ENCODE measurements around the gene FBXL20. TPM values are rescaled to one million over a fixed set of nuclear protein-coding genes. Genes with fewer than 3 reads are reported as not detected.
A peak's percentile ranks its signal among the peaks of the same experiment; 100 is the strongest.

Gene FBXL20
- total and polyA plus RNA-seq, 5 donors: 4.0 to 12.4 (median 9.6) TPM

DNA sequence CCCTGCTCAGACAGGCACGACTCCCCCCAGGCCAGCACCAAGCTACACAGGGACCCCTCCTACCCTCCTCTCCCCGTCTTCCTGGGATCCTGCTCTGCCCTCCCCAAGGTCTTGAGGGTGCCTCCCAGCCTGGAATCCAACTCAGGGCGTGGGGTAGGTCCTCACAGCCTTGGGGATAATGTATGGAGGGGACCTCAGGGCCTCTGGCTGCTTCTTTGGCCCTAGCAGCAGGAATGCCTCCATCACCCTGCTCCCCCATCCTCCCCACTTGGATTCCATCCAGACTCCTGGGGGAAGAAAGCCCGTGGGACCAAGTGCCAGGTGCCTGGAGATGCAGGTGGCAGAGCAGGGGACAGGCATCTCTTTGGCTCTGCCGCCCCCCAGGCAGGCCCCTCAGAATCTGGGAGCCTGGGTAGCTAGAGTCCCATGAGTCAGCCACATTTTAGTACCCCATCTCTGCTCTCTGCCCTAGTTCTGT is 164.9 kb downstream of the FBXL20 start:
- WGBS: 55% methylated on average over 5 of the region's 5 CpGs
- Histone ChIP-seq H3K4me3 (ENCODE audit: low read length) (no peak overlapping the region), H3K27ac (ENCODE audit: low read length) (no peak overlapping the region), H3K9me3 (ENCODE audit: control insufficient read depth, low read length) (no peaks in the 10 kb centered on the region), H3K27me3 (ENCODE audit: control insufficient read depth, insufficient read depth) (no peaks in the 10 kb centered on the region), H3K4me1 (ENCODE audit: control insufficient read depth, insufficient read depth, low read length) (no peaks in the 10 kb centered on the region)
- intact Hi-C loops (cut with DNase I): loop anchor here in 3 of 4 donors (5.0 to 10.0 kb wide), 3 partner anchors 72 to 252 kb away; partner anchors contain the start of gene ARL5C (in 1 of the 3)
- DNase-seq: no peak
- ATAC-seq: no peak

- no peaks in the 10 kb centered on the region for H3K27me3 ChIP-seq (ENCODE audit: control insufficient read depth, insufficient read depth)
- intact Hi-C loops (cut with DNase I): loop anchor here in 3 of 4 donors (5.0 to 10.0 kb wide), 3 partner anchors 71 to 251 kb away; partner anchors contain the start of gene ARL5C (in 1 of the 3)
These were observed 165.6 kb downstream of the FBXL20 start for GRCh38 chr17:39235555-39236449.

DNA sequence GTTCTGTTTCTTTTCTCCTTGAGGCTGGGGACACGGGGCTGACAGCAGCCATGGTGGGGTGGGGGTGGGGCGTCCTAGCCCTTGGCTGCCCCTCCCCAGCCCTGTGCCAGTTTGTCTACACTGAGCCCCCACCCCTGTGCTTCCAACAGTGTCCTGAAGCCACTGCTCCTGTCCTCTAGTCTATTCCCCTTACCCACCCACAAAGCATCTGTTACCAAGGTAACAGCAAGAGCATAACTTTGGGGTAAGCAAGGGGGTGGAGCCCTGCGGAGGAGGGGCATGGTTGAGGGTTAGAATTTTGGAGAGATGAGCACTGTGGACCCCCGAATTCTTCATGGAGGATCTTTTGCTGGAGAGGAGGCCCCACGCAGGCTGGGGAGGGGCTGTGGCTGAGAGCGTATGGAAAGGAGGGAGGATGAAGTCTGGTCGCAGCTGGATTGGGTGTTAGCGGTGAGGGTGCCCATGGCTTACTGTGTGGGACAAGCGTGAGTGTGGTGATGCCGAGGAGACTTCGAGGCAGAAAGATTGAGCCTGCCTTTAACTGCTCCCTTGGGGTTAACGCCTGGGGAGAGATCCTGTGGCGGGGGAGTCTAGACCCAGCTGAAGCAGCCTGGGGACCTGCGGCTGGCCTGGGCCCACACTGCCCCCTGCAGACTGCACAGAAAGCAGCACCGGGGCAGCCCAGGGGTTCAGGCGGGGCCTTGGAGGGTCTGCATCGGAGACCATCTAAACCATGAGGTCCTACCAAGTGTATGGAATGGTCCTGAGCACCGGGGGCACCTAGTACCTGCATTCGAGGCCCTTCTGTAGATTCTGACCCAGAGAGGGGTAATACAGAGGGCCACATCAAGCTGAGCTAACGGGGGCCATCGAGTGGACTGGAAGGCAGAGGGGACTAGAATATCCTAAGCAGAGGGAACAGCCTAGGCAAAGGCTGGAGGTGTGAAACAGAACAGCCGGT is 169.6 kb downstream of the FBXL20 start:
- peak; percentile 75 to 78 for ATAC-seq
- Histone ChIP-seq H3K9me3 (ENCODE audit: control insufficient read depth, low read length) (no peaks in the 10 kb centered on the region), H3K4me3 (ENCODE audit: low read length) (no peak overlapping the region), H3K27me3 (ENCODE audit: control insufficient read depth, insufficient read depth) (no peaks in the 10 kb centered on the region), H3K27ac (ENCODE audit: low read length) (no peak overlapping the region), H3K4me1 (ENCODE audit: control insufficient read depth, insufficient read depth, low read length) (no peaks in the 10 kb centered on the region)
- WGBS: 9% methylated on average over 22 of the region's 22 CpGs
- intact Hi-C loops (cut with DNase I): loop anchor here in 2 of 4 donors (10.0 kb wide), 2 partner anchors 67 to 247 kb away; partner anchors contain the start of gene ARL5C (in 1 of the 2)
- DNase-seq: peak in 2 of 3 donors; percentile 76 to 78

More at GRCh38 chr17:39235555-39236449, 165.6 kb downstream of the FBXL20 start:
- 32% methylated on average over 18 of the region's 18 CpGs for WGBS
- Histone ChIP-seq H3K4me3 (ENCODE audit: low read length) (no peak overlapping the region), H3K9me3 (ENCODE audit: control insufficient read depth, low read length) (no peaks in the 10 kb centered on the region), H3K27ac (ENCODE audit: low read length) (no peak overlapping the region), H3K4me1 (ENCODE audit: control insufficient read depth, insufficient read depth, low read length) (no peaks in the 10 kb centered on the region)
- DNase-seq (no peak), ATAC-seq (peak in 1 of 2 donors; percentile 36)

- DNase-seq: no peak
- WGBS: 46% methylated on average over 10 of the region's 10 CpGs
- peak in 1 of 2 donors; percentile 32 for ATAC-seq
- intact Hi-C loops (cut with DNase I): loop anchor here in 2 of 4 donors (10.0 kb wide), 2 partner anchors 66 to 246 kb away; partner anchors contain the start of gene ARL5C (in 1 of the 2)
- Histone ChIP-seq H3K9me3 (ENCODE audit: control insufficient read depth, low read length) (no peaks in the 10 kb centered on the region), H3K4me3 (ENCODE audit: low read length) (no peak overlapping the region), H3K27me3 (ENCODE audit: control insufficient read depth, insufficient read depth) (no peaks in the 10 kb centered on the region), H3K4me1 (ENCODE audit: control insufficient read depth, insufficient read depth, low read length) (no peaks in the 10 kb centered on the region), H3K27ac (ENCODE audit: low read length) (no peak overlapping the region)
These were observed 170.3 kb downstream of the FBXL20 start for GRCh38 chr17:39231091-39231561.

- intact Hi-C loops (cut with DNase I): loop anchor here in 2 of 4 donors (10.0 kb wide), 2 partner anchors 66 to 246 kb away; partner anchors contain the start of gene ARL5C (in 1 of the 2)
- H3K9me3 ChIP-seq (ENCODE audit: control insufficient read depth, low read length): no peaks in the 10 kb centered on the region
- DNase-seq: no peak
- no peaks in the 10 kb centered on the region for H3K4me1 ChIP-seq (ENCODE audit: control insufficient read depth, insufficient read depth, low read length)
- no peak for ATAC-seq
- H3K4me3 ChIP-seq (ENCODE audit: low read length): no peak overlapping the region
- 82% methylated on average over 1 of the region's 1 CpG for WGBS
- H3K27ac ChIP-seq (ENCODE audit: low read length): no peak overlapping the region
- H3K27me3 ChIP-seq (ENCODE audit: control insufficient read depth, insufficient read depth): no peaks in the 10 kb centered on the region
These were observed 171.1 kb downstream of the FBXL20 start for GRCh38 chr17:39230361-39230760.

GRCh38 chr17:39229274-39229913 is 172.0 kb downstream of the FBXL20 start:
- intact Hi-C loops (cut with DNase I): no loop called here
- ATAC-seq (no peak), DNase-seq (no peak)
- no peak overlapping the region for H3K4me3 ChIP-seq (ENCODE audit: low read length)
- H3K27ac ChIP-seq (ENCODE audit: low read length): no peak overlapping the region
- 59% methylated on average over 11 of the region's 11 CpGs for WGBS
- no peaks in the 10 kb centered on the region for H3K9me3 ChIP-seq (ENCODE audit: control insufficient read depth, low read length)
- H3K4me1 ChIP-seq (ENCODE audit: control insufficient read depth, insufficient read depth, low read length): peaks cover 4% of the 10 kb centered on the region
- no peaks in the 10 kb centered on the region for H3K27me3 ChIP-seq (ENCODE audit: control insufficient read depth, insufficient read depth)

DNA sequence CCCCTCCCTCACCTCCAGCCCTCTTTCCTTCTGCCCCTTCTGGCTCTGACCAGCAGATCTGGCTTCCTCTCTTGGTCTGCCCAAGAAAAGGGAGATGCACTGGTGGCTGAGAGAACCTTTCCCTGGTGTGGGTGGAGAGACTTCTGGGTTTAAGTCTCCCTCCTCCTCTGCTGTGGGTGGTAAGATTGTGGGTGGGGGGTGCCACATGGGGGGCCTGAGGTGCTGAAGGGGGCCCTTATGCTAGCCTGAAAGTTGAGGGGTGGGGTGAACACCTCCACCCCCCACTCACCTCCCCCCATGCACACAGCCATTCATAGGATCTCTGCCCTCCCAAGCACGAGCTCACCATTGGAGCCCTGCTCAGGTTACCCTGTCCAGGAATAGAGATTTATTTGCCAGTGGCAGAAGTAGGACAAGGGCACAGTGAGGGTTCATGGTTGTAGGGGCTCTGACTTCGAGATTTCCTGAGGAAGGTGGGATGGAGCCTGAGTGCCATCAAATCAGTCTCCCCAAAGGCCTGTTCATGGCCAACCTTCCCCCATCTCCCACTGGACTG is 174.0 kb downstream of the FBXL20 start:
- ATAC-seq (no peak), DNase-seq (no peak)
- Histone ChIP-seq H3K9me3 (ENCODE audit: control insufficient read depth, low read length) (no peaks in the 10 kb centered on the region), H3K27ac (ENCODE audit: low read length) (no peak overlapping the region), H3K4me3 (ENCODE audit: low read length) (no peak overlapping the region), H3K4me1 (ENCODE audit: control insufficient read depth, insufficient read depth, low read length) (peaks cover 4% of the 10 kb centered on the region), H3K27me3 (ENCODE audit: control insufficient read depth, insufficient read depth) (no peaks in the 10 kb centered on the region)
- WGBS: 74% methylated on average over 2 of the region's 2 CpGs
- intact Hi-C loops (cut with DNase I): no loop called here

DNA sequence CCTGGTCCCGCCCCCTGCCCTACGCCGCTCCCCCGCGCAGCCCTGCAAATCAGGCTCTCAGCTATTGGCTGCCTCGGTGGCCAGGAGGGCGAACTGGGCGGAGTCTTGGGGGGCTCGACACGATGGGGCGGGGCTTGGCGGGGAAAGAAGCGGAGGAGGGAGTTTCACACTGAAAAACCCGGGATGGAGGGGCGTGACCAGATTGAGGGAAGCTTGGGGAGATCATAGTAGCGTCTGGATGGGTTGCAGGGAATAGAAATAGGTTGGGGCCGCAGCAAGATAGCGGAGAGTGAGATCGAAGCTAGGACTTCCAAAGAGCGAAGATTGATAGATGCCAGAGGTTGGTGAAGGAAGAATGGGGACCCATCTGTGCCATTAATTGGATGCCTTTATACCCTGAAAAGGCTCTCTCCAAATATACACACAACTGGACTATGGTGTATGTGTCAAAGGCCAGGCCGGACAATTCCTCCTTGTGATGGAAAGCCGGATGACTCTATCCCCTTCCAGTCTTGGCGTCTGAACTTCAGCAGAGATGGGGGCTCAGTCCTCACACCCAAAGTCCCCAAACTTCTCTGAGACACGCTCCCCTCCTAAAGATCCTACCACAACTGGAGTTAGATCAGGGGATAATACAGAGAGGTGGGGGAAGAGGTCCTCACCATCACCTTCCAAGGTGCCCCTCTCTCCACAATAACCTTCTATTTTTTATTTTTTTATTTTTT is 175.3 kb downstream of the FBXL20 start:
- Histone ChIP-seq H3K4me1 (ENCODE audit: control insufficient read depth, insufficient read depth, low read length) (peaks cover 4% of the 10 kb centered on the region), H3K4me3 (ENCODE audit: low read length) (peak overlapping the region; percentile 58), H3K27me3 (ENCODE audit: control insufficient read depth, insufficient read depth) (no peaks in the 10 kb centered on the region), H3K9me3 (ENCODE audit: control insufficient read depth, low read length) (no peaks in the 10 kb centered on the region), H3K27ac (ENCODE audit: low read length) (no peak overlapping the region)
- ATAC-seq (peak; percentile 82 to 86), DNase-seq (peak; percentile 84 to 89 (median 89))
- WGBS: 12% methylated on average over 24 of the region's 24 CpGs
- intact Hi-C loops (cut with DNase I): no loop called here

DNA sequence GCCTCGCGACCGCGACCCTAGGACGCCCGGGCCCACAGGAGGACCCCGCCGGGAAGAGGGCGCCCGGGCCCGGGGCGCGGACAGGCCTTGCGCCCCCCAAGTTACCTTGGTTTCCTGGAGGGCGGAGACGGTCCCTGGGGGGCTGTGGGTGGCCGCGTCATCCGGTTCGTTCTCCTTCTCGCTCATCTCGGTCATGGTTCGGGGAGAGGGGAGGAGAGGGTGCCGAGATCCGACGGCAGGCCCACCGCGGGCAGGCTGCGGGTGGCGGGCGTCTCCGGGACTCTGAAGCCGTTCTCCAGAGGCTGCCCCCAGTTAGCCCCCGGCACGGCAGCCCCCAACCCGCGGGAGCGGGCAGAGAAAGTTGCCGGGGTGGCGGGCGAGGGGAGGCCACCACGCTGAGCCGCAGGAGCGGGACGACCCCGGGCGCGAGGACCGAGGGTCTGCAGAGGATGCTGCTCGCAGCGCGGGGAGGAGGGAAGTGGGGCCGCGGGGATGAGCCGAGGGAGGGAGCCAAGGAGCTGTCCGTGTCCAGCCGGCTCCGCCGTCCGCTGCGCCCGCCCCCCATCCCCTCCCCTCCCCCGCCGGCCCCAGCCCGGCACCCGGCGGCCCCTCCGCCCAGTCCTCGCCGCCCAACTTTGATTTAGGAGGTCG is 176.0 kb downstream of the FBXL20 start, which contains the start of gene STAC2:
TSS of gene STAC2 (minus strand) at position 638 of the 651 bp plus-strand sequence. CDS start at position 195, 443 bp downstream.
- Histone ChIP-seq H3K27me3 (ENCODE audit: control insufficient read depth, insufficient read depth) (no peaks in the 10 kb centered on the region), H3K27ac (ENCODE audit: low read length) (no peak within 1 kb of the TSS), H3K4me1 (ENCODE audit: control insufficient read depth, insufficient read depth, low read length) (peaks cover 4% of the 10 kb centered on the region), H3K9me3 (ENCODE audit: control insufficient read depth, low read length) (no peaks in the 10 kb centered on the region), H3K4me3 (ENCODE audit: low read length) (peak within 1 kb of the TSS; percentile 58)
- 1% methylated on average over 71 of the region's 71 CpGs for WGBS
- intact Hi-C loops (cut with DNase I): no loop called here
- DNase-seq (no peak), ATAC-seq (peak in 1 of 2 donors; percentile 12)

Measured in right cardiac atrium (tissue), 5 donors.